SU-DHL-6 (cell line): ENCODE measurements around the gene PC.

Source experiments
- EZH2phosphoT487 ChIP-seq: fragments of 200-600 bp; sonication (generic), shearing (Covaris generic); conservative IDR thresholded peaks from 2 replicates; pipeline ENCODE4 v1.6.1; 2018; ENCODE audit warnings: mild to moderate bottlenecking, antibody characterized with exemption, low read length, moderate library complexity, mixed read lengths
- TF ChIP-seq, protein P1 (sequence below): fragments of 200-600 bp; sonication (generic); IDR thresholded peaks from one replicate; pipeline ENCODE4 v1.5.1; 2017; ENCODE audit warnings: antibody characterized with exemption, mild to moderate bottlenecking, low read length, moderate library complexity; ENCODE audit not compliant: insufficient read depth, poor library complexity, severe bottlenecking

DNA sequence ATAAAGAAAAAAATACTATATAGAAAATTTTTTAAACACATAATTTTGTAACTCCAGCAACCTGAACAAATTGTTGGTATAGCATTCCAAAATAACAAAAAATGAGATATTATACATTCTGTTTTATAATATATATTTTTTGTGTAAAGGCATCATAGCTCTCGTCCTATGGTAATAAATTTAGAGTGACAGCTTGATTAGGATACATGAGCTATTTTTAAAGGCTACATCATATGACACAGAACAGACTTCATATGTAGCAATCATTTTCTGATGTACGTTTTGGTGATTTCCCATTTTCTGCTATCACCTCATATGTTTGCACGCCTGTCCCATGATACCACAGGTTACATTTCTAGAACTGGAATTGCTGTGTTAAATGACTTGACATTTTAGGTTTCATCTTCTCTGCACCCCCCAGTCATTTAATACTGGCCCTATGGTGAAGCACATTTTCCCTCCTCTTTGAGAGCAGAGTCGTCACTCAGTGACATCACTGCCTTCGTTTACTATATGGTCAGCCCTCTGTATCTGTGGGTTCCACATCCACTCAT, 19.5 kb downstream of the PC start:
- TF ChIP-seq, protein P1, sequence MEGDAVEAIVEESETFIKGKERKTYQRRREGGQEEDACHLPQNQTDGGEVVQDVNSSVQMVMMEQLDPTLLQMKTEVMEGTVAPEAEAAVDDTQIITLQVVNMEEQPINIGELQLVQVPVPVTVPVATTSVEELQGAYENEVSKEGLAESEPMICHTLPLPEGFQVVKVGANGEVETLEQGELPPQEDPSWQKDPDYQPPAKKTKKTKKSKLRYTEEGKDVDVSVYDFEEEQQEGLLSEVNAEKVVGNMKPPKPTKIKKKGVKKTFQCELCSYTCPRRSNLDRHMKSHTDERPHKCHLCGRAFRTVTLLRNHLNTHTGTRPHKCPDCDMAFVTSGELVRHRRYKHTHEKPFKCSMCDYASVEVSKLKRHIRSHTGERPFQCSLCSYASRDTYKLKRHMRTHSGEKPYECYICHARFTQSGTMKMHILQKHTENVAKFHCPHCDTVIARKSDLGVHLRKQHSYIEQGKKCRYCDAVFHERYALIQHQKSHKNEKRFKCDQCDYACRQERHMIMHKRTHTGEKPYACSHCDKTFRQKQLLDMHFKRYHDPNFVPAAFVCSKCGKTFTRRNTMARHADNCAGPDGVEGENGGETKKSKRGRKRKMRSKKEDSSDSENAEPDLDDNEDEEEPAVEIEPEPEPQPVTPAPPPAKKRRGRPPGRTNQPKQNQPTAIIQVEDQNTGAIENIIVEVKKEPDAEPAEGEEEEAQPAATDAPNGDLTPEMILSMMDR, result no peak
- no peak for TF ChIP-seq EZH2phosphoT487
